Neural cell (in vitro differentiated cells): ENCODE data around the gene NPDC1. TPM values are rescaled to one million over a fixed set of nuclear protein-coding genes. Genes with fewer than 3 reads are reported as not detected.

Experiments used
- H2AFZ ChIP-seq: fragments of 200-600, 300-800 bp; sonication (generic), shearing (Covaris generic); 2 replicates; pipeline ENCODE4 v1.6.0; 2014; ENCODE audit warnings: low read depth, mild to moderate bottlenecking, antibody characterized with exemption, low read length, moderate library complexity
- H3F3A ChIP-seq: fragments of 200-600 bp; shearing (Covaris generic); 2 replicates; pipeline ENCODE4 v1.6.1; 2016; ENCODE audit warnings: mild to moderate bottlenecking, moderate library complexity, mixed read lengths, antibody characterized with exemption, low read length; ENCODE audit not compliant: insufficient read depth, poor library complexity, severe bottlenecking
- H3K27ac ChIP-seq: fragments of 200-600, 300-800 bp; sonication (generic), shearing (Covaris generic); 2 replicates; pipeline ENCODE4 v1.5.1; 2014; ENCODE audit warnings: mild to moderate bottlenecking, low read length, moderate library complexity
- H3K27me3 ChIP-seq: fragments of 300-800, 200-600 bp; sonication (generic), shearing (Covaris generic); 2 replicates; pipeline ENCODE4 v1.6.0; 2014; ENCODE audit warnings: mild to moderate bottlenecking, low read depth, low read length, moderate library complexity; ENCODE audit not compliant: insufficient read depth
- H3K36me3 ChIP-seq: fragments of 300-800, 200-600 bp; sonication (generic), shearing (Covaris generic); 2 replicates; pipeline ENCODE4 v1.5.1; 2014; ENCODE audit warnings: mild to moderate bottlenecking, antibody characterized with exemption, low read length, moderate library complexity; ENCODE audit not compliant: insufficient read depth
- H3K4me2 ChIP-seq: fragments of 300-800, 200-600 bp; sonication (generic), shearing (Covaris generic); 2 replicates; pipeline ENCODE4 v1.6.0; 2014; ENCODE audit warnings: mild to moderate bottlenecking, low read length
- H3K4me3 ChIP-seq: fragments of 300-800, 200-600 bp; sonication (generic), shearing (Covaris generic); 2 replicates; pipeline ENCODE4 v1.5.1; 2014; ENCODE audit warnings: mild to moderate bottlenecking, low read length, moderate library complexity
- H3K79me2 ChIP-seq: fragments of 200-600 bp; shearing (Covaris generic); replicated peaks from 2 replicates; pipeline ENCODE4 v1.6.0; 2014; ENCODE audit warnings: mild to moderate bottlenecking, low read length, moderate library complexity; ENCODE audit not compliant: insufficient read depth
- H3K9ac ChIP-seq: fragments of 300-800, 200-600 bp; sonication (generic), shearing (Covaris generic); 2 replicates; pipeline ENCODE4 v1.6.1; 2016; ENCODE audit warnings: mild to moderate bottlenecking, low read length, mixed read lengths
- H3K9me2 ChIP-seq: fragments of 200-600 bp; shearing (Covaris generic); 2 replicates; pipeline ENCODE4 v1.6.1; 2016; ENCODE audit warnings: mild to moderate bottlenecking, low read length, mixed read lengths; ENCODE audit not compliant: insufficient read depth
- H3K9me3 ChIP-seq: fragments of 200-600, 300-800 bp; sonication (generic), shearing (Covaris generic); 2 replicates; pipeline ENCODE4 v1.6.1; 2016; ENCODE audit warnings: mild to moderate bottlenecking, mixed run types, low read length, moderate library complexity, mixed read lengths
- H4K20me1 ChIP-seq: fragments of 200-600 bp; shearing (Covaris generic); 2 replicates; pipeline ENCODE4 v1.6.1; 2016; ENCODE audit warnings: mild to moderate bottlenecking, mixed run types; ENCODE audit not compliant: insufficient read depth
- CTCF ChIP-seq: fragments of 450-650 bp; IDR thresholded peaks from 2 replicates; pipeline ENCODE4 v1.5.1; 2014; ENCODE audit warnings: antibody characterized with exemption, mild to moderate bottlenecking, moderate library complexity; ENCODE audit not compliant: poor library complexity, severe bottlenecking
- EP300 ChIP-seq: fragments of 450-650 bp; conservative IDR thresholded peaks from 2 replicates; pipeline ENCODE4 v1.6.1; 2014; ENCODE audit warnings: antibody characterized with exemption, mild to moderate bottlenecking, moderate library complexity; ENCODE audit not compliant: poor library complexity, severe bottlenecking
- EZH2 ChIP-seq: fragments of 200-600, 300-800 bp; shearing (Covaris generic), sonication (generic); IDR thresholded peaks from 2 replicates; pipeline ENCODE4 v1.6.1; 2014; ENCODE audit warnings: antibody characterized with exemption, low read length, borderline replicate concordance, mild to moderate bottlenecking; ENCODE audit not compliant: insufficient read depth, poor library complexity, severe bottlenecking
- MXI1 ChIP-seq: fragments of 450-650 bp; conservative IDR thresholded peaks from 2 replicates; pipeline ENCODE4 v1.6.1; 2014; ENCODE audit warnings: antibody characterized with exemption, mild to moderate bottlenecking; ENCODE audit not compliant: poor library complexity, severe bottlenecking
- POLR2AphosphoS5 ChIP-seq: IDR thresholded peaks from 2 replicates; pipeline ENCODE4 v1.6.1; 2012
- RAD21 ChIP-seq: fragments of 450-650 bp; conservative IDR thresholded peaks from 2 replicates; pipeline ENCODE4 v1.6.1; 2014; ENCODE audit warnings: antibody characterized with exemption, mild to moderate bottlenecking, moderate library complexity
- SMC3 ChIP-seq: fragments of 450-650 bp; conservative IDR thresholded peaks from 2 replicates; pipeline ENCODE4 v1.6.1; 2014; ENCODE audit warnings: antibody characterized with exemption, mild to moderate bottlenecking, moderate library complexity; ENCODE audit not compliant: poor library complexity
- TAF1 ChIP-seq: IDR thresholded peaks from 2 replicates; pipeline ENCODE4 v1.6.1; 2012; ENCODE audit warnings: low read depth
- polyA plus RNA-seq: library from polyadenylated mRNA; depleted of rRNA; stranded (reverse); fragments of >200 nt; gene quantifications from 2 replicates; pipeline ENCODE4 v1.2.3, GENCODE V29; 2014
- TF ChIP-seq, protein P1 (sequence below): IDR thresholded peaks from 2 replicates; pipeline ENCODE4 v1.6.1; 2012; ENCODE audit warnings: borderline replicate concordance

Gene NPDC1
- polyA plus RNA-seq, 1 donor from 2014 or later, result 161 TPM

GRCh38 chr9:137082925-137083290 is 36.9 kb upstream of the NPDC1 start:
- Histone ChIP-seq H3F3A (no peaks in the 10 kb centered on the region), H3K27me3 (peaks cover 49% of the 10 kb centered on the region), H3K4me2 (no peak overlapping the region), H3K9me3 (no peaks in the 10 kb centered on the region), H3K79me2 (no peaks in the 10 kb centered on the region), H3K27ac (no peak overlapping the region), H2AFZ (no peak overlapping the region), H3K4me3 (no peak overlapping the region), H3K9ac (no peak overlapping the region), H4K20me1 (no peaks in the 10 kb centered on the region), H3K36me3 (no peaks in the 10 kb centered on the region), H3K9me2 (no peaks in the 10 kb centered on the region)
- TF ChIP-seq, protein P1, sequence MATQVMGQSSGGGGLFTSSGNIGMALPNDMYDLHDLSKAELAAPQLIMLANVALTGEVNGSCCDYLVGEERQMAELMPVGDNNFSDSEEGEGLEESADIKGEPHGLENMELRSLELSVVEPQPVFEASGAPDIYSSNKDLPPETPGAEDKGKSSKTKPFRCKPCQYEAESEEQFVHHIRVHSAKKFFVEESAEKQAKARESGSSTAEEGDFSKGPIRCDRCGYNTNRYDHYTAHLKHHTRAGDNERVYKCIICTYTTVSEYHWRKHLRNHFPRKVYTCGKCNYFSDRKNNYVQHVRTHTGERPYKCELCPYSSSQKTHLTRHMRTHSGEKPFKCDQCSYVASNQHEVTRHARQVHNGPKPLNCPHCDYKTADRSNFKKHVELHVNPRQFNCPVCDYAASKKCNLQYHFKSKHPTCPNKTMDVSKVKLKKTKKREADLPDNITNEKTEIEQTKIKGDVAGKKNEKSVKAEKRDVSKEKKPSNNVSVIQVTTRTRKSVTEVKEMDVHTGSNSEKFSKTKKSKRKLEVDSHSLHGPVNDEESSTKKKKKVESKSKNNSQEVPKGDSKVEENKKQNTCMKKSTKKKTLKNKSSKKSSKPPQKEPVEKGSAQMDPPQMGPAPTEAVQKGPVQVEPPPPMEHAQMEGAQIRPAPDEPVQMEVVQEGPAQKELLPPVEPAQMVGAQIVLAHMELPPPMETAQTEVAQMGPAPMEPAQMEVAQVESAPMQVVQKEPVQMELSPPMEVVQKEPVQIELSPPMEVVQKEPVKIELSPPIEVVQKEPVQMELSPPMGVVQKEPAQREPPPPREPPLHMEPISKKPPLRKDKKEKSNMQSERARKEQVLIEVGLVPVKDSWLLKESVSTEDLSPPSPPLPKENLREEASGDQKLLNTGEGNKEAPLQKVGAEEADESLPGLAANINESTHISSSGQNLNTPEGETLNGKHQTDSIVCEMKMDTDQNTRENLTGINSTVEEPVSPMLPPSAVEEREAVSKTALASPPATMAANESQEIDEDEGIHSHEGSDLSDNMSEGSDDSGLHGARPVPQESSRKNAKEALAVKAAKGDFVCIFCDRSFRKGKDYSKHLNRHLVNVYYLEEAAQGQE, result no peak
- TF ChIP-seq SMC3 (no peak), TAF1 (no peak), MXI1 (no peak), RAD21 (no peak), CTCF (no peak), EP300 (no peak), EZH2 (no peak), POLR2AphosphoS5 (no peak)

- Histone ChIP-seq H3K27ac (no peak overlapping the region), H3K9ac (no peak overlapping the region), H4K20me1 (no peaks in the 10 kb centered on the region), H3K9me2 (no peaks in the 10 kb centered on the region), H3K4me3 (no peak overlapping the region), H3K27me3 (peaks cover 53% of the 10 kb centered on the region), H3F3A (no peaks in the 10 kb centered on the region), H3K36me3 (no peaks in the 10 kb centered on the region), H2AFZ (no peak overlapping the region), H3K9me3 (no peaks in the 10 kb centered on the region), H3K4me2 (no peak overlapping the region), H3K79me2 (no peaks in the 10 kb centered on the region)
- TF ChIP-seq CTCF (no peak), EP300 (no peak), RAD21 (no peak), POLR2AphosphoS5 (no peak), EZH2 (no peak), TAF1 (no peak), MXI1 (no peak), SMC3 (no peak)
- TF ChIP-seq, protein P1, result no peak
These were observed 36.4 kb upstream of the NPDC1 start for GRCh38 chr9:137082222-137082924.
